Neural progenitor cell (in vitro differentiated cells): ENCODE data around the gene TGFBR3.

ENCODE experiments used
- EZH2phosphoT487 ChIP-seq: fragments of 200-600 bp; sonication (generic); IDR thresholded peaks from 2 replicates; pipeline ENCODE4 v1.6.1; 2017; ENCODE audit warnings: antibody characterized with exemption
- TF ChIP-seq, protein P1 (sequence below): fragments of 200-600 bp; sonication (generic); IDR thresholded peaks from 2 replicates; pipeline ENCODE4 v1.5.1; 2017; ENCODE audit warnings: antibody characterized with exemption, mild to moderate bottlenecking

DNA sequence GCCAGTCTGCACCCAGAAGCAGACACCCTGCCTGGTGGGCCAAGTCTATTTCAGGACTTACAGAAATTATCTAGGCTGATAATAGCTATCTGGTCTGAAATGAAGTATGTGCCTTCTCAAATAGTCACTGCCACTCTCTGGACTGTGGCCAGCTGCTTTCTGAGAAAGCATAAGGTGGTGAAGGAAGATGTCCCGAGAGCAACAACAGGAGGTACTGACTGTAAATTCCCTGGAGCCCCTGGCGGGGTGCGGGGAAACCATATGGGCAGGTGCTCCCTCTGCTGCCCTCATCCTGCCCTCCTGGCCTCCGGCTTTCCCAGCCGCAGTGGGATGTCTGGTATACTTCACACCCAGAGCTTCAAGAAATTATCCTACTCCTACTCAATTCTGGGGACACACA, 86.8 kb downstream of the TGFBR3 start:
- TF ChIP-seq, protein P1, sequence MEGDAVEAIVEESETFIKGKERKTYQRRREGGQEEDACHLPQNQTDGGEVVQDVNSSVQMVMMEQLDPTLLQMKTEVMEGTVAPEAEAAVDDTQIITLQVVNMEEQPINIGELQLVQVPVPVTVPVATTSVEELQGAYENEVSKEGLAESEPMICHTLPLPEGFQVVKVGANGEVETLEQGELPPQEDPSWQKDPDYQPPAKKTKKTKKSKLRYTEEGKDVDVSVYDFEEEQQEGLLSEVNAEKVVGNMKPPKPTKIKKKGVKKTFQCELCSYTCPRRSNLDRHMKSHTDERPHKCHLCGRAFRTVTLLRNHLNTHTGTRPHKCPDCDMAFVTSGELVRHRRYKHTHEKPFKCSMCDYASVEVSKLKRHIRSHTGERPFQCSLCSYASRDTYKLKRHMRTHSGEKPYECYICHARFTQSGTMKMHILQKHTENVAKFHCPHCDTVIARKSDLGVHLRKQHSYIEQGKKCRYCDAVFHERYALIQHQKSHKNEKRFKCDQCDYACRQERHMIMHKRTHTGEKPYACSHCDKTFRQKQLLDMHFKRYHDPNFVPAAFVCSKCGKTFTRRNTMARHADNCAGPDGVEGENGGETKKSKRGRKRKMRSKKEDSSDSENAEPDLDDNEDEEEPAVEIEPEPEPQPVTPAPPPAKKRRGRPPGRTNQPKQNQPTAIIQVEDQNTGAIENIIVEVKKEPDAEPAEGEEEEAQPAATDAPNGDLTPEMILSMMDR, result no peak
- TF ChIP-seq EZH2phosphoT487, result no peak
